IMR-90 (cell line): ENCODE results near the gene IFNA4. TPM values are rescaled to one million over a fixed set of nuclear protein-coding genes. Genes with fewer than 3 reads are reported as not detected.

Experiments
- ATAC-seq: fragments of 200-7000 bp; cut with Tn5 transposase; 2 replicates; pipeline ENCODE4 v1.9.1; 2020; ENCODE audit warnings: low read depth, mild to moderate bottlenecking, moderate library complexity
- BruUV-seq: library from RNA; stranded (reverse); fragments of 400-500 nt; replicated peaks from 2 replicates; lab custom pipeline; 2021; lab: Mats Ljungman, UMichigan
- CTCF ChIA-PET: fragments of 300-600 bp; formaldehyde crosslinking; extraction: SDS; loops from one replicate; lab custom pipeline; 2021; ENCODE audit warnings: antibody characterized with exemption; lab: Yijun Ruan, JAX
- POLR2A ChIA-PET: fragments of 300-600 bp; sonication (Branson Sonifier 250); formaldehyde crosslinking; loops from one replicate; lab custom pipeline; 2022; ENCODE audit warnings: antibody characterized with exemption; ENCODE audit not compliant: unreplicated experiment; lab: Charles Lee
- DNase-seq: peaks from one replicate; pipeline ENCODE4 v3.0.0; 2013
- H2AFZ ChIP-seq: replicated peaks from 2 replicates; pipeline ENCODE3; 2013; ENCODE audit warnings: low read length, mild to moderate bottlenecking; ENCODE audit not compliant: poor library complexity
- H2AK5ac ChIP-seq: 2 replicates; pipeline ENCODE4 v1.6.1; 2013; ENCODE audit warnings: low read depth, low read length, inconsistent platforms
- H2AK9ac ChIP-seq: replicated peaks from 2 replicates; pipeline ENCODE3; 2013; ENCODE audit warnings: mild to moderate bottlenecking, low read depth, low read length, moderate library complexity; ENCODE audit not compliant: poor library complexity
- H2BK120ac ChIP-seq: 2 replicates; pipeline ENCODE4 v1.6.1; 2013; ENCODE audit warnings: low read depth, low read length, inconsistent platforms
- H2BK15ac ChIP-seq: 3 replicates; pipeline ENCODE4 v1.6.1; 2013; ENCODE audit warnings: low read depth, low read length, inconsistent platforms
- H2BK20ac ChIP-seq: 2 replicates; pipeline ENCODE4 v1.6.1; 2013; ENCODE audit warnings: low read depth, mild to moderate bottlenecking, inconsistent platforms, low read length, moderate library complexity
- H2BK5ac ChIP-seq: 2 replicates; pipeline ENCODE4 v1.6.1; 2013; ENCODE audit warnings: mild to moderate bottlenecking, low read depth, low read length, inconsistent platforms; ENCODE audit not compliant: poor library complexity, severe bottlenecking
- H3K14ac ChIP-seq: replicated peaks from 2 replicates; pipeline ENCODE4 v1.6.1; 2013; ENCODE audit warnings: low read depth, low read length, inconsistent platforms
- H3K18ac ChIP-seq: 2 replicates; pipeline ENCODE4 v1.6.1; 2013; ENCODE audit warnings: low read depth, low read length, control low read depth
- H3K23ac ChIP-seq: 2 replicates; pipeline ENCODE4 v1.6.1; 2013; ENCODE audit warnings: low read depth, low read length, inconsistent platforms
- H3K27ac ChIP-seq: 2 replicates; pipeline ENCODE4 v1.5.1; 2013; ENCODE audit warnings: mild to moderate bottlenecking, control low read depth, low read length; ENCODE audit not compliant: insufficient read depth
- H3K27me3 ChIP-seq: 2 replicates; pipeline ENCODE4 v1.6.1; 2013; ENCODE audit warnings: low read length; ENCODE audit not compliant: control insufficient read depth, insufficient read depth
- H3K36me3 ChIP-seq: 2 replicates; pipeline ENCODE4 v1.6.1; 2013; ENCODE audit warnings: low read length, mixed read lengths; ENCODE audit not compliant: control insufficient read depth, insufficient read depth
- H3K4ac ChIP-seq: 2 replicates; pipeline ENCODE4 v1.6.1; 2013; ENCODE audit warnings: low read depth, low read length, inconsistent platforms
- H3K4me1 ChIP-seq: 2 replicates; pipeline ENCODE4 v1.6.1; 2013; ENCODE audit warnings: low read length, mixed read lengths; ENCODE audit not compliant: control insufficient read depth, insufficient read depth
- H3K4me2 ChIP-seq: 2 replicates; pipeline ENCODE4 v1.6.1; 2013; ENCODE audit warnings: low read depth, mild to moderate bottlenecking, control low read depth, low read length, moderate library complexity
- H3K4me3 ChIP-seq: 2 replicates; pipeline ENCODE4 v1.5.1; 2013; ENCODE audit warnings: low read depth, mild to moderate bottlenecking, control low read depth, low read length, moderate library complexity; ENCODE audit not compliant: insufficient read depth
- H3K56ac ChIP-seq: 2 replicates; pipeline ENCODE4 v1.6.1; 2013; ENCODE audit warnings: low read length, inconsistent platforms; ENCODE audit not compliant: insufficient read depth; ENCODE audit errors: extremely low read depth
- H3K79me1 ChIP-seq, 2 experiments: 2 replicates each; pipeline ENCODE4 v1.6.1; 2013; ENCODE audit warnings: low read length in 2 of 2, inconsistent platforms in 1 of 2, low read depth in 1 of 2
- H3K9ac ChIP-seq: 2 replicates; pipeline ENCODE4 v1.6.1; 2013; ENCODE audit warnings: low read depth, low read length, control low read depth
- H3K9me1 ChIP-seq: 2 replicates; pipeline ENCODE4 v1.6.1; 2013; ENCODE audit warnings: low read length, inconsistent platforms; ENCODE audit not compliant: insufficient read depth
- H3K9me3 ChIP-seq: 2 replicates; pipeline ENCODE4 v1.6.1; 2013; ENCODE audit warnings: low read length; ENCODE audit not compliant: control insufficient read depth, insufficient read depth
- H4K20me1 ChIP-seq: 2 replicates; pipeline ENCODE4 v1.6.1; 2013; ENCODE audit warnings: low read length, inconsistent platforms; ENCODE audit not compliant: insufficient read depth
- H4K5ac ChIP-seq: 2 replicates; pipeline ENCODE4 v1.6.1; 2013; ENCODE audit warnings: mild to moderate bottlenecking, low read depth, low read length, control low read depth
- H4K8ac ChIP-seq, 2 experiments: 2 replicates each; pipeline ENCODE4 v1.6.1; 2013; ENCODE audit warnings: low read depth in 2 of 2, low read length in 2 of 2, control low read depth in 1 of 2, inconsistent platforms in 1 of 2
- H4K91ac ChIP-seq: 2 replicates; pipeline ENCODE4 v1.6.1; 2013; ENCODE audit warnings: low read depth, low read length, inconsistent platforms; ENCODE audit not compliant: insufficient read depth
- CTCF ChIP-seq: conservative IDR thresholded peaks from 2 replicates; pipeline ENCODE4 v1.5.1; 2012; ENCODE audit warnings: mild to moderate bottlenecking, low read depth, low read length, improper control_type of control experiment
- ELK1 ChIP-seq: fragments of 150-350 bp; IDR thresholded peaks from 2 replicates; pipeline ENCODE4 v1.6.1; 2016; ENCODE audit warnings: low read depth, mild to moderate bottlenecking, low read length, moderate library complexity, borderline replicate concordance
- MAZ ChIP-seq: IDR thresholded peaks from 2 replicates; pipeline ENCODE4 v1.6.1; 2012; ENCODE audit warnings: low read depth, mild to moderate bottlenecking, low read length, improper control_type of control experiment, moderate library complexity, borderline replicate concordance
- MXI1 ChIP-seq: IDR thresholded peaks from 2 replicates; pipeline ENCODE4 v1.6.1; 2012; ENCODE audit warnings: low read depth, mild to moderate bottlenecking, low read length, moderate library complexity, borderline replicate concordance
- NFE2L2 ChIP-seq: fragments of 150-350 bp; IDR thresholded peaks from 2 replicates; pipeline ENCODE4 v1.6.1; 2016; ENCODE audit warnings: low read depth, mild to moderate bottlenecking, low read length
- RFX5 ChIP-seq: IDR thresholded peaks from 2 replicates; pipeline ENCODE4 v1.8.0; 2012; ENCODE audit warnings: low read depth, mild to moderate bottlenecking, low read length, moderate library complexity
- WGBS, 2 experiments: methylation state at CpG; one replicate each; pipeline versions ENCODE4 v1.1.5 to v1.1.7; 2013; ENCODE audit warnings: missing lambda C conversion rate in 2 of 2; ENCODE audit not compliant: insufficient read length in 1 of 2; ENCODE audit errors: extremely low coverage in 2 of 2; 5-methylcytosine and 5-hydroxymethylcytosine counted together
- dilution Hi-C: fragments of 300-500 bp; cut with HindIII; formaldehyde crosslinking; loops from one replicate; pipeline ENCODE4 v1.14.3; 2018; ENCODE audit warnings: low sequenced_read_pairs; ENCODE audit not compliant: unreplicated experiment
- in situ Hi-C: fragments of 300-500 bp; cut with MboI; formaldehyde crosslinking; loops from 3 replicates; pipeline ENCODE4 v1.14.3; 2019; ENCODE audit warnings: low sequenced_read_pairs, inconsistent platforms, mixed read lengths
- intact Hi-C: fragments of 100-400 bp; cut with micrococcal nuclease; formaldehyde crosslinking; loops from 2 replicates; pipeline ENCODE4 v1.10.0; 2022
- polyA plus RNA-seq, 3 experiments: library from polyadenylated mRNA; depleted of rRNA; stranded (reverse); fragments of >200 nt; gene quantifications; 2 replicates each; pipeline ENCODE4 v1.2.3, GENCODE V29; 2012; ENCODE audit warnings: low replicate concordance in 1 of 3
- total RNA-seq: library from RNA; depleted of rRNA; stranded (reverse); fragments of >200 nt; gene quantifications from 2 replicates; pipeline ENCODE4 v1.2.3, GENCODE V29; 2012

The IFNA4 gene
- total and polyA plus RNA-seq, 2 of the 4 experiments (the other 2 are of a cell fraction) = not detected

- no peak overlapping the region for H3K14ac ChIP-seq
- CTCF ChIA-PET = no interaction called here
- H3K23ac ChIP-seq = no peak overlapping the region
- no peaks in the 10 kb centered on the region for H3K27me3 ChIP-seq
- POLR2A ChIA-PET = no interaction called here
- ATAC-seq = peak; percentile 60
- dilution Hi-C loops = no loop called here
- TF ChIP-seq RFX5 (no peak), CTCF (no peak), NFE2L2 (no peak), MXI1 (no peak), ELK1 (no peak), MAZ (no peak)
- WGBS, 2 experiments = no CpG with 5 or more reads among the region's 3 CpGs
- no peak overlapping the region for H3K56ac ChIP-seq
- H3K4me3 ChIP-seq = no peak overlapping the region
- DNase-seq = peak; percentile 1
- no peaks in the 10 kb centered on the region for H3K9me1 ChIP-seq
- no TSS peak for BruUV-seq
- no peak overlapping the region for H2AK9ac ChIP-seq
- H3K4me1 ChIP-seq = no peaks in the 10 kb centered on the region
- no peak overlapping the region for H4K91ac ChIP-seq
- no peak overlapping the region for H2BK120ac ChIP-seq
- H3K79me1 ChIP-seq = no peaks in the 10 kb centered on the region
- no peaks in the 10 kb centered on the region for H3K9me3 ChIP-seq
- H4K8ac ChIP-seq = no peak overlapping the region
- H4K5ac ChIP-seq = no peak overlapping the region
- H2AK5ac ChIP-seq = no peak overlapping the region
- H3K9ac ChIP-seq = no peak overlapping the region
- H3K4ac ChIP-seq = no peak overlapping the region
- H3K18ac ChIP-seq = no peak overlapping the region
- no peak overlapping the region for H3K4me2 ChIP-seq
- in situ Hi-C loops = no loop called here
- no peaks in the 10 kb centered on the region for H3K36me3 ChIP-seq
- H2AFZ ChIP-seq = no peak overlapping the region
- no peak overlapping the region for H2BK5ac ChIP-seq
- H2BK15ac ChIP-seq = no peak overlapping the region
- H4K20me1 ChIP-seq = no peaks in the 10 kb centered on the region
- intact Hi-C loops = no loop called here
- no peak overlapping the region for H2BK20ac ChIP-seq
- H3K27ac ChIP-seq = no peak overlapping the region
Measured at GRCh38 chr9:21154018-21154608, 33.3 kb downstream of the IFNA4 start.
